LNCAP (cell line): ENCODE results near the gene BTNL2.

ENCODE experiments used
- TF ChIP-seq, protein P1 (sequence below): fragments of 450-650 bp; IDR thresholded peaks from 2 replicates; pipeline ENCODE4 v1.5.1; 2017; ENCODE audit warnings: mild to moderate bottlenecking

BTNL2 gene

DNA sequence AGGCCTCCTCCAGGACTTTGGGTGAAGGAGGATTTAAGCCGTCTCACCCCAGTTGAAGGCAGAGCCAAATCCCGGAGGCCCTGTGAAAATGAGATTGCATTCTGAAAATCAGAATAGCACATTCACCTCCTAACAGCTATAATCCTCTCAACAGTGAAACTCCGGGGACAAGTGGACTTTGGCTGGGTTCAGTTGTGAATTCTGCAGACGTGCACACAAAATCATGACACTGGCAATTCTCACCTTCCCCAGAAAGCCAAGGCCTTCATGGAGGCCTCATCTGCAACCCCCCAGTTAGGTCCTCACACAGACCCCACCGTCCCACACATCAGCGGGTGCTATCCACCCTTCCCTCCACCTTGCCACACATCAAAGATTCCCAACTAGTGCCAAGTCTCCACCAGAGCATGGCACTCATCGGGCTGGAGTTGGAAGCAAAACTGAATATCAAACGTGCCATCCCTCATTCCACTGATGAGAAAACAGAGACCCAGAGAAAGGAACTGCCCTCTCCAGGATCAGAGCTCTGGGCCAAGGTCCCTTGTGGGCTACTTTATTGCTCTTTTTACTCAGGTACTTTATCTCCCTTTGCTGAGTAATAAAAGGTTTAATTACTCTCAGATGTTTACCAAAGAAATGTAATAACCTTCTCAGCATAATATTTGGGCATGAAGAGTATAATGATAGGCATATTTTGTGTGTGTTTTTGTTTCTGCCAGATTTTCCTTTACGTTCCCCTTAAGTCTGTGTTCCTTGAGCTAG, 4.8 kb upstream of the BTNL2 start:
- TF ChIP-seq, protein P1, sequence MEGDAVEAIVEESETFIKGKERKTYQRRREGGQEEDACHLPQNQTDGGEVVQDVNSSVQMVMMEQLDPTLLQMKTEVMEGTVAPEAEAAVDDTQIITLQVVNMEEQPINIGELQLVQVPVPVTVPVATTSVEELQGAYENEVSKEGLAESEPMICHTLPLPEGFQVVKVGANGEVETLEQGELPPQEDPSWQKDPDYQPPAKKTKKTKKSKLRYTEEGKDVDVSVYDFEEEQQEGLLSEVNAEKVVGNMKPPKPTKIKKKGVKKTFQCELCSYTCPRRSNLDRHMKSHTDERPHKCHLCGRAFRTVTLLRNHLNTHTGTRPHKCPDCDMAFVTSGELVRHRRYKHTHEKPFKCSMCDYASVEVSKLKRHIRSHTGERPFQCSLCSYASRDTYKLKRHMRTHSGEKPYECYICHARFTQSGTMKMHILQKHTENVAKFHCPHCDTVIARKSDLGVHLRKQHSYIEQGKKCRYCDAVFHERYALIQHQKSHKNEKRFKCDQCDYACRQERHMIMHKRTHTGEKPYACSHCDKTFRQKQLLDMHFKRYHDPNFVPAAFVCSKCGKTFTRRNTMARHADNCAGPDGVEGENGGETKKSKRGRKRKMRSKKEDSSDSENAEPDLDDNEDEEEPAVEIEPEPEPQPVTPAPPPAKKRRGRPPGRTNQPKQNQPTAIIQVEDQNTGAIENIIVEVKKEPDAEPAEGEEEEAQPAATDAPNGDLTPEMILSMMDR = no peak

DNA sequence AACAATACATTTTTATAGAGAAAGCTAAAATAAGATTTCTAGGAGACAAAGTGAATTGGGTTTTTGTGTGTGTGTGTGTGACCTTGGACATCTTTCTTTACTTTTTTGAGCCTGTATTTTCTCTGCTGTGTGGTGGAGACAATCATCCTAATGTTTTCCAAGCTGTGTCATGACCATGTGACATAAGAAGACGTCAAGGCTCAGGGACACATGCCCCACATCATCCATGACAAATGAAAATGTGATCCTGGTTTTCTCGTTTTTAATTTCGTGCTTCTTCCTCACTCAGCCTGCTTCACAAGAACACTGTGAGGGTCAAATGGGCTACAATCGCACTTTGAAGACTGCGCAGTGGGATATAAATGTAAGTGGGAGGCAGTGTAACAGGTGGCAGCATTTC, 3.9 kb upstream of the BTNL2 start:
- TF ChIP-seq, protein P1 = no peak

DNA sequence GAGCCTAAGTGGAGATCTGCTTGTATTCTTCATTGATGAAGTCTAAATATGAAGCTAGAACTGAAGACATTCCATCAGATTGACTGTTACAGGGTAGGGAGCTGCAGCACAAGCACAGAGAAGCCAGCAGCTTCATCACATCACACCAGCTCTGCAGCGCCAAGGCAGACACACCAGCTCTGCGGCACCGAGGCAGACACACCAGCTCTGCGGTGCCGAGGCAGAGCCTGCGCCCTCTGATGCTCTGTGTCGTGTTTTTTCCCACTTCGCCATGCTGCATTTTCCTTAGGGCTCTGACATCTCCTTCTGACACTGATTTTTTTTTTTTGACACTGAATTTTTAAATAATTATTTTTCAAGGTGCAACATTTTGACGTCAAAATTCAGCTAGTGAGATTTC, 784 bp downstream of the BTNL2 start:
- TF ChIP-seq, protein P1 = no peak

DNA sequence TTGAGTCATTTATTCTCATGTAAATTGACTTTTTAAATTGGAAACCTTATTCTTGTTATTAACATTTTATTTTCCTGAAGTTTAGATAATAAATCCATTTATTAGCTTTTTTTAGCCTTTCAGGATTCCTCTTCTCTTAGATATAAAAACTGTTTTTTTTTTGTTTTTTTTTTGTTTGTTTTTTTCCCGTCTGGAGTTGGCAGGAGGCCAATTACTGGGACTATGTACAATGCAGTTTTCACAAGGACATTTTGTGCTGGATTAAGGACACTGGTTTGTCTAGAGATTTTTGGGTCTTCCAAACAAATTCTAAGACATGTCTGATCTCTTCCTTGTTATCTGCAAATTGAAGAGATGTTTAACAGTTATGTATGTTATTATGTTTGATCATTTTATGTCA, 1.3 kb downstream of the BTNL2 start:
- TF ChIP-seq, protein P1 = no peak

DNA sequence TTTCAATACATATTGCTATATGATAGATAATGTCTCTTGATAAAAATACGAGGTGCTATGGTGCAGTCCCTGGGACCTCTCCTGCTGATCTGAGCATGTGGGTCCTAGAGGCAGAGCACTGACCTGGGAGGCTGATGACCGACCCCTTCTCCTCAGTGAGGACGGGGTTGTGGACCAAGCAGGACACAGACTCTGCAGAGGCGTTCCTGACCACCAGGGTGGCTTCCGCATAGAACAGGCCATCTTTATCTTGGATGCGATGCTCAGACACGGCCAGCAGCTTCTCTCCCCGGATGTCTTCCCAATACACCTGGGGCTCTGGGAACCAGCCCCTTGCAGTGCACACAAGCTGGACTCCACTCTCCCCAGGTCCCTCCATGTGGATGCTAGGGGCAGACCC, 4.2 kb downstream of the BTNL2 start:
- TF ChIP-seq, protein P1 = no peak

DNA sequence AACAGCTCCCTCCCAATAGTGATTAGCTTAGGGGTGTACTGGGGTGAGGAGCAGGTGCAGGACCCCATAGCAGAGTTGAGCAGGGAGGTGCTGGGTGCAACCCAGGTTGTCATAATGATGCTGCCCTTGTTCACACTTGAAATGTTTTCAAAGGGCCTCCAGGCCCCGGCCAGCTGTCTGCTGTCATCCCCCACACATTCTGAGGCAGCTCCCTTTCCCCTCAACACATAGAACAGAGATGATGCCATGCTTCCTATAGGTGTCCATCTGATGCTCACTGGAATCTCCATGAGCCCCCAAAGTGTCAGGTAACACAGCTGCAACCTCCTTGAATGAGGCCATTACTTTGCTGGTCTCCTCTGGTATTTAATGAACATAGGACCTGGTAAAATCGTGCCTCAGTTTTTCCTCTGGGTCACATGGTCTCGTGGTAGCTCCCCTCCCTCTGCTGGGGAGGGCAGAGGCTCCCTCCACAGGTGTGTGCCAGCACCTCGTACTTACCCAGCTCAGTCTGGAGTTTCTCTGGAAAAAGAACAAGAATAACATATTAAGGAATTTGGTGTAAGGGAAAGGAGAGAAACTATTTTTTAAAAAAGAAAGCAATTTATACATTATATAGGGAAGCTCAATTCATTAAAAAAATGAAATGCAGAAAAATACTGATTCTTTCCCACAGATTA, 5.6 kb downstream of the BTNL2 start:
- TF ChIP-seq, protein P1 = no peak

DNA sequence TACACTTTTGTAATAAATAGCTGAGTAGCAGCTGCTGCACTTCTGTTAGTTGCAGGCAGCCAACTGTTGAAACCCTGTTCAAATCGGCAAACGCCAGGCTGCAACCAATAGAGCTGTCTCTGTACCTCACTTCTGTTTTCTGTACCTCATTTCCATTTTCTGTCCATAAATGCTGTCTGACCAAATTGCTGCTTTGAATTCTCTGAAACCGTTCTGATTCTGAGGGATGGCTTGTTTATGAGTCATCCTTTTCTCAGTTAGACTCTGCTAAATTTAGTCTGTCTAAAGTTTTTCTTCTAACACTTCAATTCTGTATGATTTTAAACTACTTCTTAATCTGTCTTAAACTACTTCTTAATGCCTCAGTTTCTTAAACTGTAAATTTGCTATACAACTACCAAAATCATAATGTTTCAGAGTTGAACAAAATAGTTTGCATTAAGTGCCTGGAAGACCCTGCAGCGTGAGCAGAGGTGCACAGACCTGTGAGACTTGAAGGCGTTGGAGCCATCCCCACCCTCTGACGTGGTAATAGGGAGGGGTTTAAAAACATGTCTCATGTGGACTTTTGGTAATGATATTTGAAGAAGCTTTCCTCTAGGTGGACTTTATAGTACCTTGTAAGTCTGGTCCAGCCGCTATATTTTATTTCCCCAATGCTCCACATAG, 9.6 kb downstream of the BTNL2 start:
- TF ChIP-seq, protein P1 = no peak
